ENCODE results near the gene TCF4. TPM values are rescaled to one million over a fixed set of nuclear protein-coding genes. Genes with fewer than 3 reads are reported as not detected.

Gene TCF4
- total RNA-seq, 1 experiment from 2014 or later, result 0.42 TPM

DNA sequence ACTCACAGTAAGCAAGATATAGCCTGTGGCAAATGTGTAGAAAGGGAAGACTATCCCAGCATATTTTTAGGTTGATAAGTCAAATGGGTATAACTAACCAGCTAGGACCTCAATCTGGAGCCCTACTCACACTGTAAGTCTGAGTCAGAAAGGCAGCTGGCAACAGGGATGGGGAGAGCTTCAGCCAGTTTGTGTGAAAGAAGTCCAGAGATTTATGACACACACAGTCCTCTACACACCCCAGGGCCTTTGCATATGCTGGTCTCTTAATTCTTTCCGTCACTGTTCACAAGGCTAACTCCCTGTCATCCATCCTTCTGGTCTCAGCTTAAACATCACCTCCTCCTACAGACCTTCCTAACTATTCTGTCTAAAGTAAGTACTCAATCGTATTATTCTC, 5.9 kb upstream of the TCF4 start (continued):
- TF ChIP-seq, protein P1, sequence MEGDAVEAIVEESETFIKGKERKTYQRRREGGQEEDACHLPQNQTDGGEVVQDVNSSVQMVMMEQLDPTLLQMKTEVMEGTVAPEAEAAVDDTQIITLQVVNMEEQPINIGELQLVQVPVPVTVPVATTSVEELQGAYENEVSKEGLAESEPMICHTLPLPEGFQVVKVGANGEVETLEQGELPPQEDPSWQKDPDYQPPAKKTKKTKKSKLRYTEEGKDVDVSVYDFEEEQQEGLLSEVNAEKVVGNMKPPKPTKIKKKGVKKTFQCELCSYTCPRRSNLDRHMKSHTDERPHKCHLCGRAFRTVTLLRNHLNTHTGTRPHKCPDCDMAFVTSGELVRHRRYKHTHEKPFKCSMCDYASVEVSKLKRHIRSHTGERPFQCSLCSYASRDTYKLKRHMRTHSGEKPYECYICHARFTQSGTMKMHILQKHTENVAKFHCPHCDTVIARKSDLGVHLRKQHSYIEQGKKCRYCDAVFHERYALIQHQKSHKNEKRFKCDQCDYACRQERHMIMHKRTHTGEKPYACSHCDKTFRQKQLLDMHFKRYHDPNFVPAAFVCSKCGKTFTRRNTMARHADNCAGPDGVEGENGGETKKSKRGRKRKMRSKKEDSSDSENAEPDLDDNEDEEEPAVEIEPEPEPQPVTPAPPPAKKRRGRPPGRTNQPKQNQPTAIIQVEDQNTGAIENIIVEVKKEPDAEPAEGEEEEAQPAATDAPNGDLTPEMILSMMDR (IDR thresholded peaks at IDR 0.05 in 2 of 3, conservative IDR thresholded peaks at IDR 0.05 in 1 of 3; ENCODE audit: borderline replicate concordance in 1 of 3, insufficient read depth in 1 of 3, low read depth in 2 of 3, low read length in 2 of 3), result no peak
- TF ChIP-seq EZH2 (IDR thresholded peaks at IDR 0.05) (no peak), POLR2AphosphoS5 (IDR thresholded peaks at IDR 0.05; ENCODE audit: low read depth, low read length) (no peak), ZFX (IDR thresholded peaks at IDR 0.05) (no peak)

DNA sequence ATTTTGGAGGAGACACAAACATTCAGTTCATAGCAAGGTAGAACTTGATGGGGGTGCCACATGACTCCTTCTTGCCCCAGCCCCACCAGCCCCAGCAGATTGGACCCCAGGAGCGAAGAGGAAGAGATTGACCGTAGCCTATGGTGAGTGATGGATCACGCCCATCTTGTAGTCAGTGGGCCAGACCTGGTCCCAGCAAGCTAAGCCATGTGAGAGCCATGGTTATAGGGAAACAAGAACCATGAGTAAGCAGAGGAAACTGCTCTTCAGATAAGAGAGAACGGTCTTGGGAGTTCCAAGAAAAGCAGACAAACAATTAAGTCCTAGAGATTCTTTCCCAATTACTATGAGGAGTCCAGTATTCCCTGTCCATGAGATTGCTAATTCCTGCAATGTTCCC, 4.6 kb upstream of the TCF4 start:
- no peak for ATAC-seq
- DNase-seq (ENCODE audit: low read depth, low spot score), result no peak
- CTCF ChIA-PET, result no interaction called here
- Histone ChIP-seq H3K27me3 (ENCODE audit: insufficient read depth, low read length) (no peaks in the 10 kb centered on the region), H3K4me1 (ENCODE audit: control insufficient read depth in 1 of 2, insufficient read depth in 2 of 2, low read length in 2 of 2) (no peaks in the 10 kb centered on the region), H2AFZ (ENCODE audit: low read depth, low read length, poor library complexity, severe bottlenecking) (no peak overlapping the region), H3K9me3 (ENCODE audit: control insufficient read depth in 1 of 2, insufficient read depth in 1 of 2, low read depth in 1 of 2, low read length in 2 of 2) (peaks cover 12 to 18% of the 10 kb centered on the region in 2 experiments; a peak in 2 of 4 replicates), H3K9me2 (ENCODE audit: insufficient read depth) (no peaks in the 10 kb centered on the region), H3K79me2 (ENCODE audit: insufficient read depth, low read length) (no peaks in the 10 kb centered on the region), H3K27ac (ENCODE audit: low read depth, low read length) (no peak overlapping the region), H3K4me3 (replicated peaks in 1 of 2; ENCODE audit: low read depth in 1 of 2, low read length in 2 of 2) (no peak overlapping the region), H3K4me2 (ENCODE audit: low read length) (no peak overlapping the region), H3K36me3 (ENCODE audit: control insufficient read depth in 1 of 2, insufficient read depth in 2 of 2, low read length in 2 of 2) (no peaks in the 10 kb centered on the region), H4K20me1 (ENCODE audit: insufficient read depth) (no peaks in the 10 kb centered on the region), H3K9ac (ENCODE audit: low read length) (no peak overlapping the region)
- TF ChIP-seq SRF (IDR thresholded peaks at IDR 0.05; ENCODE audit: low read depth) (no peak), TCF7L2 (IDR thresholded peaks at IDR 0.05; ENCODE audit: borderline replicate concordance, extremely low read depth, insufficient read depth, insufficient read length) (no peak), POLR2A (IDR thresholded peaks at IDR 0.05; ENCODE audit: borderline replicate concordance, extremely low read depth, insufficient read depth, insufficient read length) (no peak), YY1 (IDR thresholded peaks at IDR 0.05; ENCODE audit: extremely low read depth, insufficient replicate concordance, low read depth, low read length) (no peak), SIN3A (IDR thresholded peaks at IDR 0.05; ENCODE audit: low read depth) (no peak), EZH2phosphoT487 (IDR thresholded peaks at IDR 0.05; ENCODE audit: borderline replicate concordance) (no peak), EZH2 (IDR thresholded peaks at IDR 0.05) (no peak), ELF1 (IDR thresholded peaks at IDR 0.05; ENCODE audit: borderline replicate concordance, low read depth) (no peak)
- TF ChIP-seq, protein P2, sequence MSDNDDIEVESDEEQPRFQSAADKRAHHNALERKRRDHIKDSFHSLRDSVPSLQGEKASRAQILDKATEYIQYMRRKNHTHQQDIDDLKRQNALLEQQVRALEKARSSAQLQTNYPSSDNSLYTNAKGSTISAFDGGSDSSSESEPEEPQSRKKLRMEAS (IDR thresholded peaks at IDR 0.05), result no peak
- POLR2A ChIA-PET, result no interaction called here
- intact Hi-C loops (cut with micrococcal nuclease), result no loop called here
- no TSS peak for BruUV-seq (replicated peaks)
- RAD21 ChIA-PET (ENCODE audit: low non-redundant PET in 1 of 2, low total read pairs in 2 of 2, uncharacterized antibody in 2 of 2, unreplicated experiment in 2 of 2), result no interaction called here
